H7 (cell line): ENCODE measurements around the gene CATSPERE. TPM values are rescaled to one million over a fixed set of nuclear protein-coding genes. Genes with fewer than 3 reads are reported as not detected.
"Not testable (repeated sequence)": the region's sequence is repeated elsewhere in the genome, so short reads cannot be mapped to it uniquely, and the experiment has no call there.

ENCODE experiments used
- DNase-seq: peaks from one replicate; pipeline ENCODE4 v3.0.0; 2012
- H3K27me3 ChIP-seq: 2 replicates; pipeline ENCODE4 v1.6.0; 2011; ENCODE audit warnings: mild to moderate bottlenecking, low read length; ENCODE audit not compliant: control insufficient read depth, insufficient read depth
- H3K36me3 ChIP-seq: replicated peaks from 2 replicates; pipeline ENCODE4 v1.5.1; 2011; ENCODE audit warnings: low read length; ENCODE audit not compliant: control insufficient read depth, insufficient read depth
- H3K4me3 ChIP-seq: 2 replicates; pipeline ENCODE4 v1.5.1; 2011; ENCODE audit warnings: low read depth, mild to moderate bottlenecking, control low read depth, low read length, moderate library complexity; ENCODE audit not compliant: insufficient read depth
- total RNA-seq: library from RNA; depleted of rRNA; stranded (reverse); fragments of >200 nt; shearing (Covaris generic); gene quantifications from 2 replicates; pipeline ENCODE4 v1.2.3, GENCODE V29; 2014

CATSPERE gene
- total RNA-seq, 1 experiment from 2014 or later: 0.14 TPM

DNA sequence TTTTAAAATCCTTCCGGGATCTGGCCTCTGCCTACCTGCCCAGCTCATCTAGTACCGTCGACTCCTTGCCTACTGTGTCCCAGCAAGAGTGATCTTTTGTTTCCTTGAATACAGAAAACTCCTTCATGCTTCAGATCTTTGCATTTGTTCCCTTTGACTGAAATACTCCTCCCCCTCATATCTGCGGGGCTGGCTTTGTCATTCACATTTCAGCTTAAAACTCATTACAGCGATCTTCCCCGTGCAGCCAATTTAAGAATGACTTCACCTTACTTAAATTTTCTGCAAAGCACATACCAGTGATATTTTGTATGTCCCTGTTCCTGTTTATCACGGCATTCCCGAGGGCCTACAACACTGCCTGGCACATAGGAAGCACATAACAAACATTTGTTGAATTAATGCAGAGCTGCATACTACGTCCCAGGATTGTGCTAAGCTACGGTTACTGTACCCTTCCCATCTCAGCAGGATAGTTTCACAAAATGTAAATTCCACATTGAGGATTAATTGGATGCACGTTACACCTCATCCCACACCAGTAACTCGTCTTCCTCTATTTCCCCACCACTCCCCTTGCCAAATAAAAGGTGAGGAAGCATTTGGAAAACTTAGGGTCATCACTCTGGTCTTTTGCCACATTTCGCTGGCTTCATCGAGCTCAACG lies 191.0 kb downstream of the CATSPERE start:
- no peaks in the 10 kb centered on the region for H3K27me3 ChIP-seq
- peak overlapping the region; percentile 99 for H3K4me3 ChIP-seq
- DNase-seq: peak; percentile 44
- 0 out of 2 replicates have a peak, but pooled peaks cover under 1% of the 10 kb centered on the region for H3K36me3 ChIP-seq

- H3K4me3 ChIP-seq: peak within 1 kb of the TSS; percentile 99
- 0 out of 2 replicates have a peak, but pooled peaks cover 1% of the 10 kb centered on the region for H3K36me3 ChIP-seq
- peak; percentile 97 for DNase-seq
- no peaks in the 10 kb centered on the region for H3K27me3 ChIP-seq
Measured at GRCh38 chr1:244652623-244653438, 191.8 kb downstream of the CATSPERE start, which contains the start of gene DESI2. TSS of gene DESI2 (plus strand) at chr1:244653126. CDS start at chr1:244653314, 188 bp downstream.

- H3K4me3 ChIP-seq: peak overlapping the region; percentile 99
- H3K36me3 ChIP-seq: peaks cover 1% of the 10 kb centered on the region; the same call in 1 of the 2 replicates
- H3K27me3 ChIP-seq: no peaks in the 10 kb centered on the region
- DNase-seq: no peak
Measured at GRCh38 chr1:244653439-244654107, 192.5 kb downstream of the CATSPERE start.

DNA sequence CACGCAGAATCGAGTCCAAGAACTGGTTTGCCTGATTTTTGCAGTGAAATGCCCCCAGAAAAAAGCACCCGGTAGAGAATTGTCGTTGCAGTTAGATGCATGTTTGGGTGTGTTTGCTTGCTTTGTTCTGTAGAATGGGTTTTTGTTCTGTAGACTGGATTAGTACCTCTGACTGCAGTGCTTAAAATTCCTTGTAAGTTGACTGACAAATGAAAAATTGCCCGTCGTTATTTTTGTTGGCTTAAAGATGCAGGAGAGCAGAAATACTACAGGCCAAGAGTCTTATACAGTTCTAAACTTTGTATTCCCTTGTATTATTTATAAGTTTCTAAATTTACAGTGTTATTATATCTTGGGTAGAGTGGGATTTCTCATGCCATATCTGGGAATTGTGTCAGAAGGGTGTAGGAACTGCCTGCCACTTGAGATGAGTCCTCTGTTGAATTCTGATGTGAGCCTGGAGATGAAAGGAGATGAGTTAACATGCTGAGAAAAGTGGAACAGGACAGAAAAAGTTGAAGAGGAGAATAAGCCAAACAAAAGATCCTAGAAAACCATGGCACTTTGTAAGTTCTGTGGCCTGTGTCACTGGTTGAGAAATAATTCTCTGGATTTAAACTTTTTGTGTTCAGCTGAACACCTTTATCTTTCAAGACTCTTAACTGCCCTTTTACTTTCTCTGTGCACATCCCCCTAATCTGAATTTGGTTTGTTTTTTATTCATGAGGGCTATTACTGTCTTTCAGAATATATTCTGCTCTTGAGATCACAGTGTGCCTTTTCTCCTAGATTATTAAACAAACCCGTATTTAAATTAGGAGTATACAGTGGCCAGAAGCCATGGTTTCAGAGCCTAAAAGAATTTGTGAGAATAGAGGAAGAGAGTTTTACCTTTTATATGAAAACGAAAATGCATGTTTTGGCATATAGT lies 193.3 kb downstream of the CATSPERE start:
- DNase-seq: no peak
- Histone ChIP-seq H3K4me3 (peak overlapping the region; percentile 99), H3K27me3 (no peaks in the 10 kb centered on the region), H3K36me3 (peaks cover 1% of the 10 kb centered on the region)

GRCh38 chr1:244655186-244655585 lies 194.1 kb downstream of the CATSPERE start:
- H3K27me3 ChIP-seq: no peaks in the 10 kb centered on the region
- DNase-seq: no peak
- no peak overlapping the region; the same call in 1 of the 2 replicates for H3K4me3 ChIP-seq

DNA sequence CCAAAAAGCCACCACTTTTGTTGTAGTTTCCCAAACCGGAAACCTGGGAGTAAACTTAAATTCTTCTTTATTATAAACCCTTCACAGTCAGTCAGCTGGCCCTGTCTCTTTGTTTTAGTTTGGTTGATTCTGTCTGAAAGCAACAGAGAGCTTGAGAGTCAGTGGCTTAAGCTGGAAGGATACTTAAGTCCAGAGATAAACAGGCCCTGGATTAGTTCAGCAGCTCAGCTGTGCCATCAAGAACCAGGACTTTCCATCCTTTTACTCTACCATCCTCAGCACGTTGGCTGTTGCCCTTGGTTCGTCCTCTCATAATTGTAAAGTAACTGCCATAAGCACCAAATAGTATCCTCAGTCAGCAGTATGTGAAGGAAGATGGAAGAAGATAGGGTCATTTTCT lies 196.3 kb downstream of the CATSPERE start:
- no peaks in the 10 kb centered on the region for H3K27me3 ChIP-seq
- DNase-seq: no peak
- no peak overlapping the region for H3K4me3 ChIP-seq
- peaks cover 1% of the 10 kb centered on the region for H3K36me3 ChIP-seq

More at GRCh38 chr1:244655186-244655585, 194.1 kb downstream of the CATSPERE start:
- peaks cover 1% of the 10 kb centered on the region for H3K36me3 ChIP-seq

DNA sequence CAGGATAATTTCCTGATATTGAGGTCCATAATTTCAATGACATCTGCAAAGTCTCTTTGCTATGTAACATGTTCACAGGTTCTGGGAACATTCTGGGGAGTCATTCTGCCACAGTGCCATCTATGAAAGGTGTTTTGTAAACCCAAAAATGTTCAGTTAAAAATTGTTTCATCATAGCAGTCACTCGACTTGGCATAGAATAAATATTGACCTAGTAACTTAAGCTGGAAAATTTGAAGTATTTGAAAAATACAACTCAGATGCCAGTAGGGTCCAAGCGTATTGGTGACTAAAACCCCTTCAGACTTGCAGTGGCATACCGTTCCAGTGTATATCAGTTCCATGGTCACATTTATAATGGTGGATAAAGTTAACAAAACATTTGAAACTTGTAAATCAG lies 198.6 kb downstream of the CATSPERE start:
- Histone ChIP-seq H3K4me3 (no peak overlapping the region), H3K27me3 (no peaks in the 10 kb centered on the region), H3K36me3 (peaks cover 1% of the 10 kb centered on the region)
- DNase-seq: no peak

DNA sequence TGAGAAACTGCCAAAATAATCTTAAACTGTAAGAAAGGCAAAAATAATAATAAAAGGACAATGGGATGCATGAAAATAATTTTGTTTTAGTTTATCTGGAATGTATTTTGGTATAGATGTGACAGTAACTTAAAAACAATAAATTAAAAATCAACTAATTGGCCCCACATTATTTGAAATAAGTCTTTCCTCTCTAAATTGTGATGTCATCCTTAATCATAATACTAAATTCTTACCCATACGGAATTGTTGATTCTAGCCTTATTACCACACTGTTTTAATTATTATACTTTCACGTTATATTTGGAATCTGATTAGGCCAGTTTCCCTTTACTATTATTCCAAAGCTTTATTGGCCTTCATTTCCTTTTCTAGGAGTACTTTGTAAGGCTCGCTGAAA lies 199.5 kb downstream of the CATSPERE start:
- Histone ChIP-seq H3K4me3 (no peak overlapping the region), H3K27me3 (no peaks in the 10 kb centered on the region), H3K36me3 (peaks cover 1% of the 10 kb centered on the region)
- DNase-seq: no peak

- DNase-seq, H3K4me3 ChIP-seq, H3K36me3 ChIP-seq, H3K27me3 ChIP-seq: not testable (repeated sequence)
Measured at GRCh38 chr1:244661569-244662312, 200.7 kb downstream of the CATSPERE start.

DNA sequence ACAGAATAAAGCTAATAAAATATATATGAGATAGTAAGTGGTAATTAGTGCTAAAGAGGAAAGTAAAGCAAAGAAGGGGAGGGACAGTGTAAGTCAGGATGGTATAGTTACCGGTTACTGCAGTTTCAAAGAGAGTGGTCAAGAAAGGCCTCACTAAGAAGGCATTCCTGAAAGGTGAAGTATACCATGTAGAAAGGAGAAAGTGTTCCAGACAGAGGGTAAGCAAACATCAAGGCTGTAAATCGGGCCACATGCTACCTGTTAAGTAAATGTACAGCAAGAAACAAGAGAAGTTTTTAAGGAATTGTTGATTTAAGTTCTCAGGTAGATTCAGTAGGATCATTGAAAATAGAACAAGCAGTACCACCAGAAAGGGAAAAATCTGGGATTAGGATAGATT lies 201.5 kb downstream of the CATSPERE start:
- DNase-seq: no peak
- H3K27me3 ChIP-seq: no peaks in the 10 kb centered on the region
- no peak overlapping the region for H3K4me3 ChIP-seq
- no peaks in the 10 kb centered on the region; the same call in none of the 2 replicates for H3K36me3 ChIP-seq

GRCh38 chr1:244664353-244664752 lies 203.3 kb downstream of the CATSPERE start:
- no peaks in the 10 kb centered on the region; the same call in 1 of the 2 replicates for H3K36me3 ChIP-seq
- no peak overlapping the region for H3K4me3 ChIP-seq
- DNase-seq: no peak
- H3K27me3 ChIP-seq: no peaks in the 10 kb centered on the region

GRCh38 chr1:244665771-244666217 lies 204.7 kb downstream of the CATSPERE start:
- Histone ChIP-seq H3K36me3 (no peaks in the 10 kb centered on the region; the same call in 1 of the 2 replicates), H3K27me3 (no peaks in the 10 kb centered on the region), H3K4me3 (no peak overlapping the region)
- DNase-seq: no peak
